GM12891 (cell line): ENCODE measurements around the gene DOK1.
A peak's percentile ranks its signal among the peaks of the same experiment; 100 is the strongest.

Source experiments
- POLR2A ChIP-seq: IDR thresholded peaks from 2 replicates; pipeline ENCODE4 v1.6.1; 2011; ENCODE audit warnings: low read depth, low read length, control low read depth
- POLR2AphosphoS5 ChIP-seq: IDR thresholded peaks from 2 replicates; pipeline ENCODE4 v1.6.1; 2011; ENCODE audit warnings: low read depth, low read length, control low read depth
- POU2F2 ChIP-seq: IDR thresholded peaks from 2 replicates; pipeline ENCODE4 v1.6.1; 2011; ENCODE audit warnings: low read depth, mild to moderate bottlenecking, control low read depth, low read length, moderate library complexity
- SPI1 ChIP-seq: IDR thresholded peaks from 2 replicates; pipeline ENCODE4 v1.6.1; 2011; ENCODE audit warnings: low read depth, low read length, control low read depth
- TAF1 ChIP-seq: IDR thresholded peaks from 2 replicates; pipeline ENCODE4 v1.6.1; 2011; ENCODE audit warnings: low read depth, low read length, control low read depth

GRCh38 chr2:74538881-74539339, 15.6 kb upstream of the DOK1 start:
- TF ChIP-seq POLR2A, result no peak
- no peak for TF ChIP-seq TAF1
- TF ChIP-seq POU2F2, result no peak
- TF ChIP-seq POLR2AphosphoS5, result no peak
- TF ChIP-seq SPI1, result peak; percentile 45; the same call in 1 of the 2 replicates
